ENCODE measurements around the gene VAMP5. TPM values are rescaled to one million over a fixed set of nuclear protein-coding genes. Genes with fewer than 3 reads are reported as not detected.
"Not testable (repeated sequence)": the region's sequence is repeated elsewhere in the genome, so short reads cannot be mapped to it uniquely, and the experiment has no call there.

Gene VAMP5
- polyA plus RNA-seq, 12 donors, result 19.4 to 44.4 (median 38.0) TPM; not detected in 1

- no peak for DNase-seq
Measured at GRCh38 chr2:85547859-85548607, 36.2 kb upstream of the VAMP5 start.

GRCh38 chr2:85548608-85548900 lies 35.7 kb upstream of the VAMP5 start:
- DNase-seq, result no peak

- no peak for DNase-seq
Measured at GRCh38 chr2:85549095-85549494, 35.1 kb upstream of the VAMP5 start.

- no peak for DNase-seq
Measured at GRCh38 chr2:85549826-85550225, 34.4 kb upstream of the VAMP5 start.

GRCh38 chr2:85550486-85550885 lies 33.7 kb upstream of the VAMP5 start:
- DNase-seq, result no peak

GRCh38 chr2:85551698-85552678 lies 32.2 kb upstream of the VAMP5 start:
- DNase-seq, result peak; percentile 83

- no peak for DNase-seq
Measured at GRCh38 chr2:85553184-85553583, 31.0 kb upstream of the VAMP5 start.

GRCh38 chr2:85554980-85555612 lies 29.1 kb upstream of the VAMP5 start:
- DNase-seq, result no peak

GRCh38 chr2:85557130-85557529 lies 27.1 kb upstream of the VAMP5 start:
- no peak for DNase-seq

- no peak for DNase-seq
Measured at GRCh38 chr2:85558160-85558559, 26.1 kb upstream of the VAMP5 start.

- DNase-seq, result not testable (repeated sequence)
Measured at GRCh38 chr2:85560403-85560726, 23.9 kb upstream of the VAMP5 start.

- DNase-seq, result no peak
Measured at GRCh38 chr2:85560812-85561279, 23.4 kb upstream of the VAMP5 start.

GRCh38 chr2:85561280-85562212 lies 22.7 kb upstream of the VAMP5 start, which contains the start of gene GGCX:
TSS of gene GGCX (minus strand) at chr2:85561493. CDS start at chr2:85561428, 65 bp downstream.
- DNase-seq, result peak; percentile 95

GRCh38 chr2:85564144-85564563 lies 20.1 kb upstream of the VAMP5 start:
- no peak for DNase-seq

- DNase-seq, result no peak
Measured at GRCh38 chr2:85566265-85566664, 18.0 kb upstream of the VAMP5 start.

- DNase-seq, result no peak
Measured at GRCh38 chr2:85575739-85576138, 8.5 kb upstream of the VAMP5 start.

- DNase-seq, result no peak
Measured at GRCh38 chr2:85577063-85577385, 7.2 kb upstream of the VAMP5 start.

GRCh38 chr2:85577386-85578242 lies 6.6 kb upstream of the VAMP5 start, which contains the start of gene VAMP8:
TSS of gene VAMP8 (plus strand) at chr2:85577586. CDS start at chr2:85577647, 61 bp downstream.
- DNase-seq, result no peak

- DNase-seq, result no peak
Measured at GRCh38 chr2:85578243-85579180, 5.7 kb upstream of the VAMP5 start.

Data from muscle of arm (tissue), 12 donors.